GM11168 (cell line): Measurements from ENCODE around the gene MIPOL1.
"Not testable (repeated sequence)": the region's sequence is repeated elsewhere in the genome, so short reads cannot be mapped to it uniquely, and the experiment has no call there.

ENCODE experiments used
- in situ Hi-C: fragments of 300-500 bp; cut with MboI; formaldehyde crosslinking; loops from one replicate; pipeline ENCODE4 v1.12.0; 2022; ENCODE audit warnings: low sequenced_read_pairs; ENCODE audit not compliant: unreplicated experiment

MIPOL1 gene

GRCh38 chr14:37375566-37375965, 177.8 kb downstream of the MIPOL1 start:
- in situ Hi-C loops = no loop called here

GRCh38 chr14:37376944-37377609, 179.3 kb downstream of the MIPOL1 start:
- in situ Hi-C loops = no loop called here

GRCh38 chr14:37384870-37385596, 187.3 kb downstream of the MIPOL1 start:
- in situ Hi-C loops = no loop called here

GRCh38 chr14:37397157-37397940, 199.6 kb downstream of the MIPOL1 start:
- in situ Hi-C loops = not testable (repeated sequence)

- in situ Hi-C loops = no loop called here
These were observed 200.1 kb downstream of the MIPOL1 start for GRCh38 chr14:37397941-37398215.

GRCh38 chr14:37399517-37399916, 201.8 kb downstream of the MIPOL1 start:
- in situ Hi-C loops = no loop called here

GRCh38 chr14:37401093-37401492, 203.4 kb downstream of the MIPOL1 start:
- in situ Hi-C loops = no loop called here

GRCh38 chr14:37403626-37404025, 205.9 kb downstream of the MIPOL1 start:
- in situ Hi-C loops = no loop called here

- in situ Hi-C loops = no loop called here
These were observed 208.4 kb downstream of the MIPOL1 start for GRCh38 chr14:37406095-37406494.

GRCh38 chr14:37411079-37411735, 213.5 kb downstream of the MIPOL1 start:
- in situ Hi-C loops = no loop called here

- in situ Hi-C loops = no loop called here
These were observed 215.3 kb downstream of the MIPOL1 start for GRCh38 chr14:37413050-37413449.

- in situ Hi-C loops = no loop called here
These were observed 215.8 kb downstream of the MIPOL1 start for GRCh38 chr14:37413504-37414003.

- in situ Hi-C loops = no loop called here
These were observed 218.5 kb downstream of the MIPOL1 start for GRCh38 chr14:37416264-37416663.

GRCh38 chr14:37417151-37417550, 219.4 kb downstream of the MIPOL1 start:
- in situ Hi-C loops = no loop called here

- in situ Hi-C loops = no loop called here
These were observed 220.1 kb downstream of the MIPOL1 start for GRCh38 chr14:37417833-37418232.

- in situ Hi-C loops = no loop called here
These were observed 222.9 kb downstream of the MIPOL1 start for GRCh38 chr14:37420622-37421021.

GRCh38 chr14:37422319-37422718, 224.6 kb downstream of the MIPOL1 start:
- in situ Hi-C loops = no loop called here

GRCh38 chr14:37422748-37423147, 225.0 kb downstream of the MIPOL1 start:
- in situ Hi-C loops = no loop called here

- in situ Hi-C loops = no loop called here
These were observed 231.2 kb downstream of the MIPOL1 start for GRCh38 chr14:37428954-37429353.

GRCh38 chr14:37429618-37430017, 231.9 kb downstream of the MIPOL1 start:
- in situ Hi-C loops = no loop called here

- in situ Hi-C loops = no loop called here
These were observed 237.1 kb downstream of the MIPOL1 start for GRCh38 chr14:37434867-37435266.
